Measurements from ENCODE around the gene MRFAP1.
A peak's percentile ranks its signal among the peaks of the same experiment; 100 is the strongest.
"Not testable (repeated sequence)": the region's sequence is repeated elsewhere in the genome, so short reads cannot be mapped to it uniquely, and the experiment has no call there.

The MRFAP1 gene

DNA sequence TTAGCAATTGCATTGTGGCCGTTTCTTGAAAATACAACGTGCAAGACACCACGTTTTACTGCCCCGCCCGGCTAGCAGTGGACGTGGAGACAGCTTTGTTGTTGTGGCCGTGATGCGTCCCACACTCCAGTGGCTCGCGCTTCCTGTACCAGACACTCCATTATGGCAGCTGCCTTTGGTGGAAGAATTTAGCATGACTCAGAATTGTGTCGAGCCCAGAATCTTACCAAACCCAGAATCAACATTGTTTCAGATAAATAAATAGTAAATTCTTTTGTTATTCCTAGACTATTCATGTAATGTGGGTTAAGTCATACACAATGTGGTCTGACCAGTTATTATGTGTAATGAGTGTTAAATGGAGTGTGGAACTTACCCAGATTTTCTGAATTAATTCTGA is 27.9 kb downstream of the MRFAP1 start:
- DNase-seq (ENCODE audit: low spot score), result no peak

DNA sequence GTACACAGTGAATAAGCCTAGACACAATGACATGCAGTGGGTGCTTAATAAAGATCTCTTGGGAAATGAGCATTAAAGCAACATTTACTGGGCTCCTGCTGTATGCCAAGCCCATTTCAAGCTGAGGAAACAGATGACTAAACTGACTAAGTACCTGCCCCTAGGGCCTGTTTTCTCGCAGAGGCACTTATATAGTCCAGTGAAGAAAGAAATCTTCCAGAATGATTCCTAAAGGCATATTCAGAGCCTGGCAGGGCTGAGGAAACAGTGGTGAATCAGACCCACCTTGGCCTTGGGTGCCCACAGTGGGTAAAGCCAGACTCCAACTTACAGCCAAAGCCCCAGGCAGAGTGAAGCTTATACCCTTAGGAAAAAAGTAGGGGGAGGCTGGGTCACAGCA is 31.2 kb downstream of the MRFAP1 start:
- no peak for DNase-seq (ENCODE audit: low spot score)

DNA sequence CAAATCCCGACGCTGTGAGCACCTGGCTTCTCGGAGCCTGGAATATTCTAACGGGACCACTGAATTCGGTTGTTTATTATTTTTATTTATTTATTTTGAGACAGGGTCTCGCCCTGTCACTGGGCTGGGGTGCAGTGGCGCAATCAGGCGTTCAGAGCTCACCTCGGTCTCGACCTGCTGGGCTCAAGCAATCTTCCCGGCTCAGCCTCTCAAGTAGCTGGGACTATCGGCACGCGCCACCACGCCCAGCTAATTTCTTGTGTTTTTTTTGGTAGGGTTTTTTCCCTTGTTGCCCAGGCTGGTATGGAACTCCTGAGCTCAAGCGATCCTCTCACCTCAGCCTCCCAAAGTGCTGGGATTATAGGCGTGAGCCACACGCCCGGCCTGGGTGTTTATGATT is 31.6 kb downstream of the MRFAP1 start:
- no peak for DNase-seq (ENCODE audit: low spot score)

- not testable (repeated sequence) for DNase-seq (ENCODE audit: low spot score)
Observed at GRCh38 chr4:6672541-6673190, 32.2 kb downstream of the MRFAP1 start.

DNA sequence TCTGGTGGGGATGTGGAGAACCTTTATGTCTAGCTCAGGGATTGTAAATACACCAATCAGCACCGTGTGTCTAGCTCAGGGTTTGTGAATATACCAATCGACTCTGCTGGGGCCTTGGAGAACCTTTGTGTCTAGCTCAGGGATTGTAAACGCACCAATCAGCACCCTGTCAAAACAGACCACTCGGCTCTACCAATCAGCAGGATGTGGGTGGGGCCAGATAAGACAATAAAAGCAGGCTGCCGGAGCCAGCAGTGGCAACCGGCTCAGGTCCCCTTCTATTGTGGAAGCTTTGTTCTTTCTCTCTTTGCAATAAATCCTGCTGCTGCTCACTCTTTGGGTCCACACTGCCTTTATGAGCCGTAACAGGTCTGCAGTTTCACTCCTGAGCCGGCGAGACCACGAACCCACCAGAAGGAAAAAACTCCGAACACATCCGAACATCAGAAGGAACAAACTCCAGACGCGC is 32.7 kb downstream of the MRFAP1 start:
- DNase-seq (ENCODE audit: low spot score), result not testable (repeated sequence)

DNA sequence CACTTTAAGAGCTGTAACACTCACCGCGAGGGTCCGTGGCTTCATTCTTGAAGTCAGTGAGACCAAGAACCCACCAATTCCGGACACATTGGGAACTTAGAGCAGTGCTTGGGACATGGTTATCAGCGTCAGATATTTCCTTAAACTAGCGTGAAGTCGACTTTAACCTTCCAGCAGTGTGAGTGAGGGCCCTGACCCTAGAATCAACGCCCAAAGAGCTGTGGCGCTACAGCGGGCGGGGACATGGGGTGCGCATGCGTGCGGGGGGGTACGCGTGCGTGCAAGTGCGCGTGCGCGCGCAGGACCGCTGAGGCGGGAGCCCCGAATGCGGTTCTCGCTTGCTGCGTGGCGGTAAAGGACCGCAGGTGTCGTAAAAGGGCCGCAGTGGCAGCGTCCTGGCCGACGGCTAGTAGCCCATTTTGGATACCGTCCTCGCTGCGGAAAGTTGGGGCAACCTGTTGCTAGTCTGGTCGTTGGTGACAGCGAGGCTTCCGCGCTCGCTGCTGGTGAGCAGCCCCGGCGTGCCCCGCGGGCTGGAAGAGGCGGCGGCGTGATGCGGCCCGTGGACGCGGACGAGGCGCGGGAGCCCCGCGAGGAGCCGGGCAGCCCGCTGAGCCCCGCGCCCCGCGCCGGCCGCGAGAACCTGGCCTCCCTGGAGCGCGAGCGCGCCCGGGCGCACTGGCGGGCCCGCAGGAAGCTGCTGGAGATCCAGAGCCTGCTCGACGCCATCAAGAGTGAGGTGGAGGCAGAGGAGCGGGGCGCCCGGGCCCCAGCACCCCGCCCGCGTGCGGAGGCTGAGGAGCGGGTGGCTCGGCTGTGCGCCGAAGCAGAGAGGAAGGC is 33.4 kb downstream of the MRFAP1 start:
- DNase-seq (ENCODE audit: low spot score), result peak; percentile 98

- DNase-seq (ENCODE audit: low spot score), result peak; percentile 66
Observed at GRCh38 chr4:6674500-6675149, 34.1 kb downstream of the MRFAP1 start.

DNA sequence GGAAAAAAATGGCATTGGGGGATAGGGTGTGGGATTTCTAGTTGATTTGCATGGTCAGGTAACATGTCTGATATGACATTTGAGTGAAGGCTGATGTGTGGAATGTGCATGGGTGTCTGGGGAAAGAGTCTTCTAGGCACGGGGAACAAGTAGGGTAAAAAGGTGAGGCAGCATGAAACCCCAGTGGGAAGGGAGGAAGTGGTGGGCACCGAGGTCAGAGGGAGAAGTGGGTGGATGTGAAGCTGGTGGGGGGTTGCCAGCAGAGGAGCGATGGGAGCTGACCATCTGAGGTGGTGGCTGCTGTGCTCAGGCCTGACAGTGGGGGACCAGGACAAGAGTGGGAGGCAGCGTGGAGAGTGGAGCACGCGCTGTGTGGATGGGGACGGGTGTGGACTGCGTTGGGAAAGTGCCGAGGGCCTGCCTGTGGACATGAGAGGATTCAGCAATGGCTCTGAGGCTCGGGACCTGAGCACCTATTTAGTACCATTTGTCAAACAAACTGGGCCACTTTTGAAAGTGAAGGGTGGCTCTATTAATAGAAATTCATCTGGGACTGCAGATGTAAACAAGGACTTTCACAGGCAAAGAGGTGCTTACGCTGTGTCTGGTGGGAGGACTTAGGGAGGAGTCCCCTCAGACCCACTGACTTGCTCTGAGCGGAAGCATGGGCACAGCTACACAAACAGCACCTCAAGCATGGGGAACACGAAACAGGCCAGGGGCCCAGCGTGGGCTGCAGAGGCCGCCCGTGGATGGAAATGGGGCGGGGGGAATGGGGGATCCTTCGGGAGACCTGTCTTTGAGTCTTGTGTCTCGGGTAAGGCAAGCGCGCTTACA is 36.5 kb downstream of the MRFAP1 start:
- no peak for DNase-seq (ENCODE audit: low spot score)

DNA sequence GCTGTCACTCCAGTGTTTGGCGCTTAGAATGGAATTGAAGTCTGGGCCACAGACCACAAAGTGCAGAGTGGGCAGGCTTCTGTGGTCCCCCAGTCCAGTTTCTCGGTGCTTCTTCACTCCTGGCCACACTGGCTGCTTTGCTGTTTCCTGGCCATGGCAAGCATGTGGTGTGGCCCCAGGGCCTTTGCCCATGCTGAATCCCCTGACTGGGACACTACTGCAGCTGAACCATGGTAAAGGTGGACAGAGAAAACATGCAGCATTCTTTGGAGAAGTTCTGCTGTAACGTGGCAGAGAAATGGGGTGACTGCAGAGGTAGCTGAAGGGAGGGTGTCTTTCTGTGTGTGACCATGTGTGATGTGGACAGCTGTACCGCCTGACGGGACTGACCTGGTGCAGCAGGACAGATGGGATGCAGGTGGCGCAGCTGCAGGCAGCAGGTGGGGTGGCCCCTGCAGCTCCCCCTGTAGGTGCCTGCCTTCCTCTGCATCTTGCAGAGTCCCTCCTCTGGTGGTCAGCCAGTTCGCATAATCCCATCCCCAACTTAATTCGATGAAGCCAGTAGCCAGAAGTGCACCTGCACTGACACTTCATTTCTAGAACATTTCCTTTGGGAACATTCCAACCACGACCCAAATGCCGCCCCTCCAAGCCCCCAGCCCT is 40.0 kb downstream of the MRFAP1 start:
- DNase-seq (ENCODE audit: low spot score), result peak; percentile 23

GRCh38 chr4:6681191-6681590 is 40.7 kb downstream of the MRFAP1 start:
- no peak for DNase-seq (ENCODE audit: low spot score)

DNA sequence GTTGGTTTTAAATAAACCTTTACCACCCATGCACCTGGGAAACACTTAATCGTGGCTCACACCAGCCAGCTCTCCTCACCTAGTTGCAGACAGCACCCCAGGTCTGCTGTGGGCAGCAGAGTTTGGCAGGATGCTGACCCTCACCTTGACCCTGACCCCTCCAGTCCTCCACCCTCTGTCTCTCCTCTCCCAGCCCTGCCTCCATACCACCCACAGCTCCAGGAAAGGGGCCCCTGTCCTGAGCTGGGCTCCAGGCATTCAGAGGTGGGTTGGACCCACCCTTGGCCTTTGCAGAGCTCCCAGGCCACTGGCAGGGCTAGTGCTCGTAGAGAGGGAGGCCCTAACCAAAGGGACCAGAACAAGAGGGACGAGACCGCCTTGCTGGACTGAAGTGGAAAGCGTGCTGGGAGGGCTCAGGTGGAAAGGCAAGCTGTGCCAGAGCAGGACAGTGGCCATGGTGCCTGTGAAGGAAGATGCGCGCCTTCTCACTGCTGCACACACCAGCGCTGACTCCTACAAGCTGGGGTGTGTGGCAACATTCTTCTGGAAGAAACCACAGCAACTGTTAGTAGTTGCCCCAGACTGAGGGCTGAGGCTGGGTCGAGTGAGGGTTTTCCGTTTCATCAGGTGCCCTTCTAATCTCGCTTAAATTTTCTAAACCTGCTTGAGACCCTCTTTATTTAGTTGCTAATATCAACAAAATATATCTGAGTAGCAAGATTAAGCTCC is 42.5 kb downstream of the MRFAP1 start:
- DNase-seq (ENCODE audit: low spot score), result no peak

GRCh38 chr4:6684656-6685055 is 44.2 kb downstream of the MRFAP1 start:
- no peak for DNase-seq (ENCODE audit: low spot score)

DNA sequence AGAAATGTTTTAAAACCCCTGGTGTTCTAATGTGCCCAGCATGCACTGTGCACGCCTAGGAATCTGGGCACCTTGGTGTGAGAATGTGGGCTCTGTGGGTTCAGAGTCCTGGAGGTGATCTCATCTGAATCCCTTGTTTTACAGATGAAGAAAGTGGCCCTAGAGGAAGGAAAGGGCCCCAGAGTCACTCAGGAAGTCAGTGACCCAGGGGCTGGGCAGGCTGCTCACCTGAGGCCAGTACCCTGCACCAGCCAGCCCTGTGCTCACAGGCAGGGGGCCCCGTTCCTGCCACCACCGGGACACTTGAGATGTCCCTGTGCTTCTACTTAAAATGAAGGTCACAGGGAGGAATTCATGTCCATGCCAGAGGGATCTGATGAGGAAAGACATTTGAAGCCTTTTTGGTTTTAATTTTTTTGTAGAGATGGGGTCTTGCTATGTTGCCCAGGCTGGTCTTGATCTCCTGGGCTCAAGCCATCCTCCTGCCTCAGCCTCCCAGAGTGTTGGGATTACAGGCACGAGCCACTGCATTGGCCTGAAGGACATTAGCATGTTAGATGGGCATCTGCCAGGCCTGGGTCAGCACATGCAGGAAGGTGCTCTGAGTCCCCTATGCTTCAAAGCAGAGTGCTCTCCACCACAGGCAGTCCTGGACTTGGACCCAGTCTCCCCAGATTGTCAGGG is 45.8 kb downstream of the MRFAP1 start:
- DNase-seq (ENCODE audit: low spot score), result no peak

DNA sequence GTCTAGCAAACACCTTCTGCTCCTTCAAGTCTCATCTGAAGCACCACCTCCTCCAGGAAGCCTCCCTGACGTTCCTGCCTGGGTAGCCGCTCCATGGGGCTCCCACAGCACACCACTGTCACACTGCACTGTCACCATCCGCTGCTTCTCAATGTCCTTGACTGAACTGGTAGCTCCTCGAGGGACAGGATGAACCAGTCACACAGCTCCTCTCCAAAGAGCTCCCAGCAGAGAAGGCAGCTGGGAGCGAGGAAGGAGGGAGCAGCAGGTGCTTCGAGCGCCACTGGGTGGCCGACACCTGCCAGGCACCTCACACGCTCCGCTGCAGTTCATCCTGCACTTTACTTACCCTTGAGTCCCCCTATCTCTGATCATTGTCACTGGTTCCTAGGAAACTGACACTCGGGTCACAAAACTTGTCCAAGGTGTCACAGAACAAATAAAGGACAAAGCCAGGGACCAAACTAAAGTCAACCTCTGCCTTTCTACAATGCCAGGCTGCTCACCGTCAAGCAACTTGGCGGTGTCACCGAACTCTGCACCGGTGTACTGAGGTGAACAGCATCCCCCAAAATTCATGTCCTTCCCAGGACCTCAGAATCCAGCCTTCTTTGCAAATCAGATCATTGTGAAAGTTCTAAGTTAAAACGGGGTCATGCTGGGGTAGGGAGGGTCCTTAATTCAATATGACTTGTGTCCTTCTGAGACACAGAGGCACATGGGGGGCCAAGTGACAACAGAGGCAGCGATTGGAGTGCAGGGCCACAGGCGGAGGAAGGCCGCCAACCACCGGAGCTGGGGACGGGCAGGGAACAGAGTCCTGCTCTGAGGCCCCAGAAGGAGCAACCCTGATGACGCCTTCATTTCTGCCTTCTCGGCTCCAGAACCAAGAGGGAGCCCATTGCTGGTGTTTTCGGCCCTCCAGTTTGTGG is 47.7 kb downstream of the MRFAP1 start:
- no peak for DNase-seq (ENCODE audit: low spot score)

DNA sequence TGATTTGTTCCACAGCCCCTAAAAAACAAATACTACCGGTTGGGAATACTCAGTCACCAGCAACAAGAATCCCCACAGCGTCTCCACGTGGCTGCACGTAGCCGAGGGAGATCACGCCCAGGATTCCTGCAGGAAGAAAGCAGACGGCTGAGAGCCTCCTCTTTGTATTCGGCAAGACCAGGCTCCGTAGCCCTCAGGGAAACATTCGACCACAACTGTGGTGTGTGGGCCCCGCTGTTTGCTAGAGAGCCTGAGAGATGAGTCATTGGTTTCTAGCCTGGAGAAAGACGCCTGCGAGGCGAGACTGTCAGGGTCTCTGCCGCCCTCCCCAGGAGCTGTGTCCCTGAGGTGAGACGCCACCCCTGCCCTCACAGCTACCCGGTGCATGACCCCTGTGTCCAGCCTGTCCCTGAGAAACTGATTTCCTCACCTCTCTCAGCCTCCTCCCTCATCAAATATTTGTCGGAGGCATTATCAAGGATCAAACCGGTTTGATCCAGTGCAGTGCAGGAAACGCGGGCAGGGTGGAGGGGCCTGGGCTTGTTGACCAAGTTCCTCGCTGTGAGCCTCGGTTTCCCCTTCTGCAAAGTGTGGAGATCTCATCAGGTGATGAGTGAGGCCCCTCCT is 48.5 kb downstream of the MRFAP1 start:
- DNase-seq (ENCODE audit: low spot score), result no peak

DNA sequence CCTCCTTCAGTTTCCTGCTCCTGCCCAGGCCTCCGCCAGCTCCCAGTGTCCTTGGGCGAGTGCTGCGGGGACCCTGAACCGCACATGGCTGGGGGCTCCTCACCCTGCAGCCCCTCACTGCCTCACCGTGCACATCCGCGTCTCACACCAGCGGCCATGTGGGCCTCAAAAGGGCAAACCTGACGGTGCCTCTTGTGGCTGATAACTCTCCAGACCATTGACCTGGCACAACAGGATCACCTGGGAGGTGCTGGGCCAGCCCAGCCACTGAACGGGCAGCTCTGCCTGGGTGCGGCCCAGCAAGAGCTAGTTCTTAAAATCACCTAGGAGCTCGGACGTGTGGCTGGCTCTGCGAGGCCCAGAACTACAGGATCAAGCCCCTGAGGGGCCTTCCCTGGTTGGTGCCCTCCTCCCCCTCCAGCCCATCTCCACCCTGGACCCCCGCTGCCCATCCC is 49.0 kb downstream of the MRFAP1 start:
- no peak for DNase-seq (ENCODE audit: low spot score)

Data from germinal center (tissue), 1 donor.